Fibroblast of the aortic adventitia (primary cell): ENCODE measurements around the gene DNMT3A. TPM values are rescaled to one million over a fixed set of nuclear protein-coding genes. Genes with fewer than 3 reads are reported as not detected.

Experiments
- DNase-seq: peaks from one replicate; pipeline ENCODE4 v3.0.0-alpha.2; 2010; ENCODE audit warnings: low read depth
- H3K4me3 ChIP-seq: 2 replicates; pipeline ENCODE4 v1.5.1; 2011; ENCODE audit warnings: low read depth, mild to moderate bottlenecking, control low read depth, low read length, moderate library complexity
- total RNA-seq: library from RNA; depleted of rRNA; stranded (reverse); fragments of >200 nt; gene quantifications from 2 replicates; pipeline ENCODE4 v1.2.3, GENCODE V29; 2012; ENCODE audit warnings: low replicate concordance
- TF ChIP-seq, protein P1 (sequence below): IDR thresholded peaks from 2 replicates; pipeline ENCODE4 v1.5.1; 2011; ENCODE audit warnings: mild to moderate bottlenecking, low read length, control low read depth, inconsistent platforms; ENCODE audit not compliant: insufficient read depth

DNMT3A gene
- total RNA-seq, 1 donor: 10.8 TPM

DNA sequence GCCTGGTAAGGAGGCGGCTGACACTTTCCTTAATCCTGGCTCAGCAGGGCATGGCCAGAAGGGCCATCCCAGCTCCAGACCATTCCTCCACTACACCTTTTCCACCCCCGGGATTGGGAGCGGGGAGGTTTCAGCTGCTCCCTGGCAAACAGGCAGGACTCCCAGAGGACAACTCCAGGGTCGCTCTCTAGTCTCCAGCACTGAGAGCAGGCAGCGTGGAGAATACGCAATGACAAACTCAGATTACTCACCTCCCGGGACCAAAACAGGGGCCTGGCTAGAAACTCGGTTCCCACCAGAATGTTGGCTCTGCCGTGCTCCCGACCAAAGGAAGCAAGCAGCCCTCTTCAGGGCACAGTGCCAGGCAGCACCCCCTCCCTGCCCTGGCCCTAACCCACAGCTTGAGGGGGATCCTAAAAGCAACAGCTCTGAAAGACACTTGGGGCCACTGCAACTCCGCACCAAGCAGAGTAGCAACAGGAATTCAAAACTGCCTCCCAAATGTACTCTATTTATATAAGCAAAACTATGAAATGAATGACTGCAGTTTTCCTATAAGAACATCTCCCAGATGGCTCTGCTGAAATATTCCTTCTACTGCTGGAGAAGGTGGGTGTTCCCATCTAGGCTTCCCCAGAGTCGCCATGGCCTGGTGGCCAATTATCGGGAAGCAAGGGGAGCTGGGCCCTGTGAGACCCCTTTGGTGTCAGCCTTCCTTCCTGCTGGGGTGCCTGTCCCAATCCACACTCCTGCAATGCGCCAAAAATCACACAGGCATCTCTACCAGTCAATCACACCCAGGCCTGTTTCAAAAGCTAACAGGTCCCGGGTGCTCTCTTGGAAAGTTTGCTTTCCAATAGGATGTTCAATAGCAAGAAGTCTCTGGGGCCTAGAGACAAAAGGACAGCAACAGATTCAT is 112.2 kb downstream of the DNMT3A start:
- DNase-seq: peak; percentile 52
- no peak overlapping the region for H3K4me3 ChIP-seq
- TF ChIP-seq, protein P1, sequence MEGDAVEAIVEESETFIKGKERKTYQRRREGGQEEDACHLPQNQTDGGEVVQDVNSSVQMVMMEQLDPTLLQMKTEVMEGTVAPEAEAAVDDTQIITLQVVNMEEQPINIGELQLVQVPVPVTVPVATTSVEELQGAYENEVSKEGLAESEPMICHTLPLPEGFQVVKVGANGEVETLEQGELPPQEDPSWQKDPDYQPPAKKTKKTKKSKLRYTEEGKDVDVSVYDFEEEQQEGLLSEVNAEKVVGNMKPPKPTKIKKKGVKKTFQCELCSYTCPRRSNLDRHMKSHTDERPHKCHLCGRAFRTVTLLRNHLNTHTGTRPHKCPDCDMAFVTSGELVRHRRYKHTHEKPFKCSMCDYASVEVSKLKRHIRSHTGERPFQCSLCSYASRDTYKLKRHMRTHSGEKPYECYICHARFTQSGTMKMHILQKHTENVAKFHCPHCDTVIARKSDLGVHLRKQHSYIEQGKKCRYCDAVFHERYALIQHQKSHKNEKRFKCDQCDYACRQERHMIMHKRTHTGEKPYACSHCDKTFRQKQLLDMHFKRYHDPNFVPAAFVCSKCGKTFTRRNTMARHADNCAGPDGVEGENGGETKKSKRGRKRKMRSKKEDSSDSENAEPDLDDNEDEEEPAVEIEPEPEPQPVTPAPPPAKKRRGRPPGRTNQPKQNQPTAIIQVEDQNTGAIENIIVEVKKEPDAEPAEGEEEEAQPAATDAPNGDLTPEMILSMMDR: no peak

DNA sequence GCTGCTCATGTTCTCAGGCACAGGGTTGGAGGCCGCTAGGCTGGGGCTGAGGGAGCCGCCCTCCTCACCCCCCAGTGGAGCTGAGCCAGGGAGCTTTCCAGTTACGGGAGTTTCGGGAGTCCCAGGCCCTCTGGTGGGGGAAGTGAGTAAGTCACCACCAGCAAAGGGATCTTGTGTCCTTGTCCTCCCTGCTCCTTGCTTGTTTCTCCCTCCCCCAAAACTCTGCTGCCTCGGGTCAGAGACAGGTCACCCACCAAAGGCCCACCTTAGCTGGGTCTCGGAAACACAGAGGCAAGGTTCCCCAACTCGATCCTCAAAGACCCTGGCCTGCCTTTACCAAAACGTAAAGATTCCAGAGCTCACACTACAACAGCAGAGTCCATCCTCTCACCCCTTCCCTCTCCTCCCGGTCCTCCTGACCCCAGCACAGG is 112.9 kb downstream of the DNMT3A start:
- DNase-seq: peak; percentile 75
- TF ChIP-seq, protein P1: peak; percentile 84
- no peak overlapping the region for H3K4me3 ChIP-seq

DNA sequence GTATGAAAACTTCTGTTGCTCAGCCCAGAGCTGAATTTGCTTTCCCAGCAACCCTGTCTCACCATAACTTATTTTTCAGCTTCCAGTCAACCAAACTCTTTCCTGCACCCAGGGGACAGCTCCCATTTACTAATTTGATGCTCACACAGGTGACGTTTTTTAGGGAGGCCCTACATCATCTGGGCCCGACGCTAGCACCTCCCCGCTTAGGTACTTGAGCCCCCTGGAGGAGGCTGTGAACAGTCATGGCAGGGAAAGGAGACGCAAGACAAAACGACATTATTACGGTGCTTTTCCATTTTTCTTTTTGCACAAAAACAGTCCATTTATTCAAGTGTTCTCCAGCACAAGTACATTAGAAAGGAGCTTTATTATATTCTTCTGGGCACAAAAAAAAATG is 114.1 kb downstream of the DNMT3A start:
- no peak for DNase-seq
- TF ChIP-seq, protein P1: no peak
- no peak overlapping the region for H3K4me3 ChIP-seq

DNA sequence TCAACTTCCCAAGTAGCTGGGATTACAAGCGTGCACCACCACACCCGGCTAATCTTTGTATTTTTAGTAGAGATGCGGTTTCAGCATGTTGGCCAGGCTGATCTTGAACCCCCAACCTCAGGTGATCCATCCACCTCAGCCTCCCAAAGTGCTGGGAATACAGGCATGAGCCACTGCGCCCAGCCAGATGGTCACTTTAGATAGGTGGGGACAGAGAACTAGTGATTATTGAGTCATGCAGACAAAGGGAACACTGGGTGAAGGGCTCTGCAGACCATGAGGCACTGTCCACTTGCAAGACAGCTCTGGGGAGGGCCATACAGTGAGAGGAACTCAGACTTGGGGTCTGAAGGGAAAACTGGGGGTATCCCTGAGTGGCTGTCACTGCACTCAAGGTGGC is 114.9 kb downstream of the DNMT3A start:
- TF ChIP-seq, protein P1: no peak
- H3K4me3 ChIP-seq: no peak overlapping the region
- no peak for DNase-seq

DNA sequence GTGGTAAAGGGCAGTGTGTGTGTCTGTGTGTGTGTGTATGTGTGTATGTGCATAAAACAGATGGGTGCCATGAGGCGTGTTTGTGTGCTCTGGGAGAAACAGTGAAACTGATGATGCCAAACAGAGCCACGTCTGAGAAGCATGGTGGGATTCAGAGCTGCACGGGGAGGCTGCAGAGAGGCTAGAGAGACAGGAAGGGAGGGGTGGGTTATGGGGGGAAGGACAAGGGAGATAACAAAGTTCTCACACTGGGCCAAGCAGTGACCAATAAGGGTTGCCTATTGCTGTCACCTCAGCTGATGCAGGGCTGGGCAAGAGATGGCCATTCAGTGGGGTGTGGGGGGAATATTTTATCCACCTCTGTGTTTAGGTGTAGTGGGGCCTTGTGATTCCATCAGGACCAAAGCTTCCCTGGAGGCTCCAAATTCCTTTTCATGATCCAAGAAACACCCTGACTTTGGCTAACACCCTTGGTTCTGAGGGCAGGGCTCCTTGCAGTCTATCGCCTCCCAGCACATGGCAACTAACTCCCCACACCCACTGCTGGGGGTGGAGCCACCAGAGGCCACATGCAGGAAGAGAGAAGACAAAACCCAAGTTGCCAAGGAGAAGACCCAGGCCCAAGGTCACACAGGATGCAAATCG is 119.1 kb downstream of the DNMT3A start:
- H3K4me3 ChIP-seq: no peak overlapping the region
- TF ChIP-seq, protein P1: no peak
- DNase-seq: no peak

DNA sequence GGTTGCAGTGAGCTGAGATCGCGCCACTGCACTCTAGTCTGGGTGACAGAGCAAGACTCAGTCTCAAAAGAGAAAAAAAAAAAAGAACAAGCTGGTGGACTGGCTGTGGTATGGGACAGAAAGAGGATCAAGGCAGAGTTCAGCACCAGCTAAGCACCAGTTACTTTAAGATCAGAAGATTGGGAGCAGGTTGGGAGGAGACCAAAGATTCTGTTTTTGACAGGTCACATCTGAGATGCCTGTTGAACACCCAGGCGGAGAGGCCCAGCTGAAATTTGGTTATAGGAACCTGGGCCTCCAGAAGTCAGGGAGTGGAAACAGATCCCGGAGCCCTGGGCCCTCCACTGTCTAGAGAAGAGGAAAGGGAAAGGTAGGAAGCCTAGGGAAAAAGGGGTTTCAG is 120.1 kb downstream of the DNMT3A start:
- DNase-seq: no peak
- TF ChIP-seq, protein P1: no peak

More for the DNA sequence above, 120.1 kb downstream of the DNMT3A start:
- H3K4me3 ChIP-seq: no peak overlapping the region
